HG03025 (cell line): ENCODE data around the gene SNX32.

Source experiments
- ATAC-seq: cut with Tn5 transposase; IDR thresholded peaks from one replicate; pipeline ENCODE4 v1.9.1; 2021; ENCODE audit warnings: mild to moderate bottlenecking, moderate library complexity; ENCODE audit not compliant: unreplicated experiment, low FRiP score

The SNX32 gene

GRCh38 chr11:65833297-65834030, at the start of gene SNX32:
SNX32 (plus strand) TSS chr11:65833963; CDS start chr11:65834066, 103 bp downstream.
- ATAC-seq = peak; percentile 90

GRCh38 chr11:65785319-65786007, 48.3 kb upstream of the SNX32 start:
- no peak for ATAC-seq

GRCh38 chr11:65786008-65786785, 47.6 kb upstream of the SNX32 start:
- ATAC-seq = no peak

GRCh38 chr11:65786786-65787636, 46.8 kb upstream of the SNX32 start, which contains the start of gene OVOL1:
OVOL1 (plus strand) TSS chr11:65787063; CDS start chr11:65787374, 311 bp downstream.
- ATAC-seq = no peak

GRCh38 chr11:65787649-65788622, 45.8 kb upstream of the SNX32 start:
- no peak for ATAC-seq

- no peak for ATAC-seq
Observed at GRCh38 chr11:65788821-65789220, 44.9 kb upstream of the SNX32 start.

- ATAC-seq = no peak
Observed at GRCh38 chr11:65789230-65790103, 44.3 kb upstream of the SNX32 start.

GRCh38 chr11:65790104-65790901, 43.5 kb upstream of the SNX32 start:
- no peak for ATAC-seq

- ATAC-seq = no peak
Observed at GRCh38 chr11:65790902-65791650, 42.7 kb upstream of the SNX32 start.

GRCh38 chr11:65791719-65792213, 42.0 kb upstream of the SNX32 start:
- ATAC-seq = peak; percentile 57

- no peak for ATAC-seq
Observed at GRCh38 chr11:65792456-65792855, 41.3 kb upstream of the SNX32 start.

GRCh38 chr11:65793144-65793581, 40.6 kb upstream of the SNX32 start:
- ATAC-seq = no peak

GRCh38 chr11:65793625-65794400, 40.0 kb upstream of the SNX32 start:
- no peak for ATAC-seq

GRCh38 chr11:65794570-65795510, 38.9 kb upstream of the SNX32 start:
- ATAC-seq = no peak
